A673 (cell line): ENCODE results near the gene PSTPIP1. TPM values are rescaled to one million over a fixed set of nuclear protein-coding genes. Genes with fewer than 3 reads are reported as not detected.

Source experiments
- BruUV-seq: library from RNA; stranded (reverse); fragments of 400-500 nt; replicated peaks from 2 replicates; lab custom pipeline; 2021; lab: Mats Ljungman, UMichigan
- CTCF ChIA-PET: fragments of 300-600 bp; sonication (Branson Sonifier 250); formaldehyde crosslinking; loops from one replicate; lab custom pipeline; 2022; ENCODE audit warnings: antibody characterized with exemption; lab: Charles Lee
- POLR2A ChIA-PET: fragments of 300-600 bp; sonication (Branson Sonifier 250); formaldehyde crosslinking; loops from one replicate; lab custom pipeline; 2022; ENCODE audit warnings: antibody characterized with exemption; ENCODE audit not compliant: low non-redundant PET; lab: Charles Lee
- DNase-seq: peaks from one replicate; pipeline ENCODE4 v3.0.0-alpha.2; 2015; ENCODE audit warnings: low spot score
- H3K27ac ChIP-seq: fragments of 200-600 bp; sonication (generic); 2 replicates; pipeline ENCODE4 v1.5.1; 2016; ENCODE audit warnings: mixed run types, low read depth, mild to moderate bottlenecking, mixed read lengths, antibody characterized with exemption, low read length; ENCODE audit not compliant: poor library complexity, severe bottlenecking
- H3K27me3 ChIP-seq: fragments of 200-600 bp; sonication (generic); replicated peaks from 2 replicates; pipeline ENCODE4 v1.6.1; 2017; ENCODE audit warnings: mixed run types, low read depth, mild to moderate bottlenecking, mixed read lengths, antibody characterized with exemption, low read length; ENCODE audit not compliant: insufficient read depth, poor library complexity
- H3K36me3 ChIP-seq: fragments of 200-600 bp; sonication (generic); 2 replicates; pipeline ENCODE4 v1.6.1; 2016; ENCODE audit warnings: mixed run types, mild to moderate bottlenecking, mixed read lengths, antibody characterized with exemption, low read length; ENCODE audit not compliant: insufficient read depth, poor library complexity, severe bottlenecking
- H3K4me1 ChIP-seq: fragments of 200-600 bp; sonication (generic); 2 replicates; pipeline ENCODE4 v1.6.1; 2017; ENCODE audit warnings: mixed run types, mild to moderate bottlenecking, mixed read lengths, antibody characterized with exemption, low read length; ENCODE audit not compliant: insufficient read depth, poor library complexity, severe bottlenecking
- H3K4me3 ChIP-seq: fragments of 200-600 bp; sonication (generic); 2 replicates; pipeline ENCODE4 v1.5.1; 2016; ENCODE audit warnings: low read depth, mixed run types, mild to moderate bottlenecking, mixed read lengths, low read length; ENCODE audit not compliant: poor library complexity, severe bottlenecking
- H3K9me3 ChIP-seq: fragments of 200-600 bp; sonication (generic); 2 replicates; pipeline ENCODE4 v1.6.1; 2016; ENCODE audit warnings: mixed run types, low read depth, mild to moderate bottlenecking, mixed read lengths, antibody characterized with exemption, low read length; ENCODE audit not compliant: poor library complexity, severe bottlenecking
- EZH2 ChIP-seq: fragments of 200-600 bp; sonication (generic); IDR thresholded peaks from 2 replicates; pipeline ENCODE4 v1.6.1; 2017; ENCODE audit warnings: borderline replicate concordance, low read depth, mild to moderate bottlenecking, mixed read lengths, antibody characterized with exemption, low read length; ENCODE audit not compliant: poor library complexity, severe bottlenecking
- intact Hi-C: fragments of 100-400 bp; cut with micrococcal nuclease; formaldehyde crosslinking; loops from one replicate; pipeline ENCODE4 v1.10.0; 2022; ENCODE audit not compliant: unreplicated experiment
- total RNA-seq: library from RNA; stranded (reverse); gene quantifications from 2 replicates; pipeline ENCODE4 v1.2.3, GENCODE V29; 2021
- TF ChIP-seq, protein P1 (sequence below): fragments of 300-800, 200-600 bp; sonication (generic); conservative IDR thresholded peaks from 2 replicates; pipeline ENCODE4 v1.5.1; 2017; ENCODE audit warnings: low read depth, mild to moderate bottlenecking, antibody characterized with exemption, low read length, moderate library complexity, mixed read lengths

Gene PSTPIP1
- total RNA-seq, 1 experiment from 2014 or later: not detected

DNA sequence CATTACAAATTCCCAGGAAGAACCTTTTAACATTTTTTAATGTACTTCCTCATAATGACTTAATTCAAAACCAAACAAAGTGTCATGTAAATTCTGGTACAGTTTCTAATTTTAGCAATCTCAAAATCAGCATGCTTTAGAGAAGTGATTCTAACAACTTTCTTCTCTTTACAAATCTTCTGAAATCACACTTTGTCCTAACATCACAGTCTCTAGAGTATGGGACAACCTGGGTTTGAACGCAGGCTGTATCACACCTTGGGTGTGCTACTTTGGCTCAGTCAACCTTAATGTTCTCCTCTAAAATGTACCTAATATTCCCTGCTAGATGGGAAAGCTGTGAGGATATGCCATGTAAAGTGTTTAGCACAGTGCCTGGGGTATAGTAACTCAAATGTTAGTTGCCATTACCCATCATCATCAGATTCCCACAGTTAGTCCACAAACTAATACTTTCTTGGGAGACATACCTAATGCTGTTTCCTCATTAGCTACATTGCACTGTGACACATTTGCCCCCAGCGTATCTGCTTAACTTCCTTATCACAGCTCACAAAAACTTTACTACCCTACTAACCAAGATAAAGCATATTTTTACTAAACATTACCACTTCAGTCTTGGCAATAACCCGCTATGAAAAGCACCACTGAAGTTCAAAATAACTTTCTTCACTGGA, 72.9 kb downstream of the PSTPIP1 start:
- Histone ChIP-seq H3K4me3 (no peak overlapping the region), H3K9me3 (no peaks in the 10 kb centered on the region), H3K4me1 (peaks cover 28% of the 10 kb centered on the region), H3K27me3 (no peaks in the 10 kb centered on the region), H3K27ac (no peak overlapping the region), H3K36me3 (no peaks in the 10 kb centered on the region)
- DNase-seq: no peak
- ChIA-PET POLR2A (no interaction called here), CTCF (no interaction called here)
- intact Hi-C loops: no loop called here
- BruUV-seq: no TSS peak
- no peak for TF ChIP-seq EZH2
- TF ChIP-seq, protein P1, sequence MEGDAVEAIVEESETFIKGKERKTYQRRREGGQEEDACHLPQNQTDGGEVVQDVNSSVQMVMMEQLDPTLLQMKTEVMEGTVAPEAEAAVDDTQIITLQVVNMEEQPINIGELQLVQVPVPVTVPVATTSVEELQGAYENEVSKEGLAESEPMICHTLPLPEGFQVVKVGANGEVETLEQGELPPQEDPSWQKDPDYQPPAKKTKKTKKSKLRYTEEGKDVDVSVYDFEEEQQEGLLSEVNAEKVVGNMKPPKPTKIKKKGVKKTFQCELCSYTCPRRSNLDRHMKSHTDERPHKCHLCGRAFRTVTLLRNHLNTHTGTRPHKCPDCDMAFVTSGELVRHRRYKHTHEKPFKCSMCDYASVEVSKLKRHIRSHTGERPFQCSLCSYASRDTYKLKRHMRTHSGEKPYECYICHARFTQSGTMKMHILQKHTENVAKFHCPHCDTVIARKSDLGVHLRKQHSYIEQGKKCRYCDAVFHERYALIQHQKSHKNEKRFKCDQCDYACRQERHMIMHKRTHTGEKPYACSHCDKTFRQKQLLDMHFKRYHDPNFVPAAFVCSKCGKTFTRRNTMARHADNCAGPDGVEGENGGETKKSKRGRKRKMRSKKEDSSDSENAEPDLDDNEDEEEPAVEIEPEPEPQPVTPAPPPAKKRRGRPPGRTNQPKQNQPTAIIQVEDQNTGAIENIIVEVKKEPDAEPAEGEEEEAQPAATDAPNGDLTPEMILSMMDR: no peak

DNA sequence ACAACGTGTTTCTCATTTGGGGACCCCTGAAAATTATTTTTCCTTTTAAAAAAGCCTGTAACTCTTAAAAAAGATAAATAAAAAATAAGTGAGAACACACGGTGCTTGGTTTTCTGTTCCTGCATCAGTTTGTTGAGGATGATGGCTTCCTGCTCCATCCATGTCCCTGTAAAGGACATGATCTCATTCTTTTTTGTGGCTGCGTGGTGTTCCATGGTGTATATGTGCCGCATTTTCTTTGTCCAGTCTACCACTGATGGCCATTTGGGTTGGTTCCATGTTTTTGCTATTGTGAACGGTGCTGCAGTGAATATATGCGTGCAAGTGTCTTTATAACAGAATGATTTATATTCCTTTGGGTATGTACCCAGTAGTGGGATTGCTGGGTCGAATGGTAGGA, 73.7 kb downstream of the PSTPIP1 start:
- H3K27ac ChIP-seq: no peak overlapping the region
- H3K4me3 ChIP-seq: no peak overlapping the region
- H3K4me1 ChIP-seq: peaks cover 28% of the 10 kb centered on the region
- BruUV-seq: no TSS peak
- no peaks in the 10 kb centered on the region for H3K27me3 ChIP-seq
- H3K9me3 ChIP-seq: no peaks in the 10 kb centered on the region
- POLR2A ChIA-PET: no interaction called here
- intact Hi-C loops: no loop called here
- no peak for TF ChIP-seq EZH2
- TF ChIP-seq, protein P1: no peak
- CTCF ChIA-PET: no interaction called here
- no peak for DNase-seq
- H3K36me3 ChIP-seq: no peaks in the 10 kb centered on the region

DNA sequence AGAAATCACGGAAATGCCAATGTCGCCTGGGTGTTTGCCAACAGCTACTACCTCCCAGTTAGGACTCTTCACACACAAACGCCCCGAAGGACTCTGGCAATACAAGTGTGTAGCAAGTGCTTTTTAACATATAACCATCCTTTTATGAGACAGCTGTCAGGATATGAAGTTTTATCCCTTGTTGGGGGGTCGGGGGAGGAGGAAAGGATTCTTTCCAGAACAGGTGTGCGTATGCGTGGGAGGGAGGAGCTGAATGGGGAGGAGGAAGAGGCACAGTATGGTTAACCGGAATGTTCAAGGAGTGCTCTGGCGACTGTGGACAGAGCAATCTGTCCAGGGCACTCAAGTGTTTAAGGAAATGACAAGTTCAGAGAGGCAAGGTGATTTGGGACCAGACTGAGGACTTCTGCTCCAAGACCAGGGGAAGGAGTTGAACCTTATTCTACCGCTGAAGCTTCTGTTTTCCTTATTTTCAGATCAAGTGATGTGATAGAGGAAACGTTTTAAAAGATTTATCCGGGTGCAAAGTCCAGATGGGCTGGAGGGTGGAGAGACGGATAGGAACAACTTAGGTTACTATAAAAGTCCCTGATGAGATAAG, 74.7 kb downstream of the PSTPIP1 start:
- POLR2A ChIA-PET: no interaction called here
- DNase-seq: peak; percentile 26

More for the DNA sequence above, 74.7 kb downstream of the PSTPIP1 start:
- BruUV-seq: TSS peak; percentile 37
- Histone ChIP-seq H3K9me3 (no peaks in the 10 kb centered on the region), H3K27ac (peak overlapping the region; percentile 91), H3K27me3 (no peaks in the 10 kb centered on the region), H3K36me3 (no peaks in the 10 kb centered on the region), H3K4me1 (peaks cover 24% of the 10 kb centered on the region), H3K4me3 (peak overlapping the region; percentile 88)
- intact Hi-C loops: no loop called here
- CTCF ChIA-PET: no interaction called here
- TF ChIP-seq, protein P1: no peak
- no peak for TF ChIP-seq EZH2
